GM21423 (cell line): ENCODE data around the gene HPS1.

Experiments used
- ATAC-seq: cut with Tn5 transposase; IDR thresholded peaks from one replicate; pipeline ENCODE4 v1.9.1; 2021; ENCODE audit warnings: mild to moderate bottlenecking, moderate library complexity; ENCODE audit not compliant: unreplicated experiment

Gene HPS1

DNA sequence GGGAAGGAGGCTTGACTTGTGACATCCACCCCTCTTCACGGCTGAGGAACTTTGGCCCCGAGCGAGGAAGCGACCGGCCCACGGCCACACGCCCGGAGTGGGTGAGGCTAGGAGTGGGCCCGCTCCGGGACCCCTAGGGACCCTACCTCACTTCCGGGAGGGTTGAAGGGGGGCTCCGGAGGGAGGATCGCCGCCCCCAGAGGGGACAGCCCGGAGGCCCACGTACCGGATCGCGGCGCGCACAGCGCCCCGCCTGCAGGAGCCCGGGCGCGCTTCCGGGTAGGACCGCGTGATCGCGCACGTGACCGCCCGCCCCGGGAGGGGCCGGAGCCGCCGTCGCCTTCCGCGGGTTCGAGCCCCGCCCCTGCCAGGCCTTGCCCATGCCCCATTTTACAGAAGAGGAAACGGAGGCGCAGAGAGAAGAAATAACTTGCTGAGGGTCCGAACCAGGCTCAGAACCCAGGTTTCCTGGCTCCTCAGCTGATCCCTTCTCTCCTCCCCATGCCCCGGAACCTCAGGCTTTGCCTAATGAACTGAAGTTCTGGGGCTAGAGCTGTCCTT is at the start of gene HPS1:
HPS1 (minus strand) TSS at position 275 of the 561 bp plus-strand sequence. CDS start 3,695 bp downstream, outside the sequence.
- ATAC-seq, result peak; percentile 86

- peak; percentile 43 for ATAC-seq
Observed at GRCh38 chr10:98492763-98493162, 46.0 kb upstream of the HPS1 start.

- no peak for ATAC-seq
Observed at GRCh38 chr10:98489561-98490481, 43.1 kb upstream of the HPS1 start.

GRCh38 chr10:98488669-98489430 is 42.1 kb upstream of the HPS1 start:
- no peak for ATAC-seq

DNA sequence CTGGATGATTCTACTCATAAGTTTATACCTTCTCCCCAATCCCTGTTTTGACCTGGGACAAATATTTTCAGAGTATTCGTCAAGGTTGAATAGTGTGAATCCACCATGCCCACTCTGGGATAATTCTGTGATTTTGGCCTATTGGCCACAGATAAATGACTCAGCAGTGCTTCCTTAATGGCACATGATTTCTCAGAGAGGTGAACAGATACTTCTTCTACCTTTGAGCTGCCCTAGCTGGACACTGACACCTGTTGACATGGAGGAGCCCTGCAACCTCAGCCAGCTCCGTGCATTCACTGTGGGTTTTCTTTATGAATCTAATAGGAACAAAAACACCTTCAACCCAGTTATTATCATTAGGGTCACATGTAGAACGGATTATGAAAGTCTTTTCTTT is 40.9 kb upstream of the HPS1 start:
- no peak for ATAC-seq

DNA sequence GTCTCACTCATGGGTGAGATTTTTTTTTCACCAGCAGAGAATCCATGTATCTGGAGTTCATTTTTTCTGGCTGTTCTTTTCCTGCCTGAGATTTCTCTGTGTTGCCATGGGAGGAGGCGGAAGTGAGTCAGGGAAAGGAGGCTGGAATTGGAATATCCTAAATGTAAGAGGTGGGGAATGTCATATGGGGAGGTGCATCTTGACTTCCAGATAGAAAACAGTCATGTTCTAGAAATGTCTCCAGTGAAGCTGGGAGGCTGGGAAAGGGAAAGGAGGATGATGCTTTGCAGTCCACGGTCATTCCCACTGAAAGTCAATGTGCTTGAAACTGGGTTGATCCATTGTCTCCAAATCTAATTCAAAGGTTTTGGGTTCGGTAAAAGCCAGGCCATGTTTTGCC is 39.7 kb upstream of the HPS1 start:
- ATAC-seq, result no peak

DNA sequence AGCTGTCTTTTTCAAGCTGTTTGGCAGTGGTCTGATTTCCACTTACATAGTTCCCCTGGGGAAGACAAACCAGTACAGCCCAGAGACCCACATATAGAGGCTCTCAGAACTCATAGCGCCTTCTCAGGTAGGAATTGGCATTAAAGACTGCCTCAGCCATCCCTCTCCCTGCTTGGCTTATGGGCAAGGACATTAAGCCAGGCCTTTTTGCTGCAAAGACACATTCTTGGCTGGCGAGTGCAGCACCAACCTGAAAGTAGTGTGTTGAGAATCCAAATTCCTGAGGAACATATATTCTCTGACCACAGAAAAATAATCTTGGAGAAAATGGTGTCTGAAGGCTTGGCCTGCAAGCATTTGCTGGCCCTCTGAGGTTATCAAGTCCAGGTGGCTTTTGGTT is 39.2 kb upstream of the HPS1 start:
- no peak for ATAC-seq

DNA sequence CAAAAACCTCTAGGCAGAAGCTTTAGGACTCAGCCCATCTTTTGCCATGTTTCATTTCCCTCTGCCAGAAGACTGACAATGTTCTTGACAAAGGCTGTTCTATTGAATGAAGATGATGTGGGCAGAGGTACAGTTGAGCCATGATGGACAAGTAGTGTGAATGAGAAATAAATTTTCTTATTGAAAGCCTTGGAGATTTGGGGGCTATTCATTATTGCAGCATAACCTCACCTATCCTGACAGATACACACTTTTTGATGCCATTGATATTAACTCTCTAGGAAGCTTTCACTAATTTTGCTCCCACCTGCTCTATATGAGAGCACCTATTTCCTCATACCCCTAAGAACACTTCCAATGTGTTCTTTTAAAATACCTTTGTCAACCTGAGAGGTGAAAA is 36.9 kb upstream of the HPS1 start:
- no peak for ATAC-seq

GRCh38 chr10:98482096-98482495 is 35.4 kb upstream of the HPS1 start:
- ATAC-seq, result no peak

- no peak for ATAC-seq
Observed at GRCh38 chr10:98481404-98481945, 34.7 kb upstream of the HPS1 start.

- ATAC-seq, result no peak
Observed at GRCh38 chr10:98478430-98479222, 31.9 kb upstream of the HPS1 start.

DNA sequence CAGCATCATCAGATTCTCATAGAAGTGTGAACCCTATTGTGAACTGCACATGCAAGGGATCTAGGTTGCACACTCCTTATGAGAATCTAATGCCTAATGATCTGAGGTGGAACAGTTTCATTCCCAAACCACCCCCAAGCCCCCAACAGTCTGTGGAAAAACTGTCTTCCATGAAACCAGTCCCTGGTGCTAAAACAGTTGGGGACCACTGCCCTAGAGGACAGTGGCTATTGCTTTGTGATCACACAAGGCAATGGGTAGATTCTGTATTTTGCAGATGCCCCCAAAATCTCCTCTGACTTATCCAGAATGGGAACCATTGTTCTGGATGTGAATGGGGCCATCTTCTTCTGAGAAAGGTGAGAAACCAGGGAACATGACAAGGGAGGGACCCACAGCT is 31.1 kb upstream of the HPS1 start:
- no peak for ATAC-seq

DNA sequence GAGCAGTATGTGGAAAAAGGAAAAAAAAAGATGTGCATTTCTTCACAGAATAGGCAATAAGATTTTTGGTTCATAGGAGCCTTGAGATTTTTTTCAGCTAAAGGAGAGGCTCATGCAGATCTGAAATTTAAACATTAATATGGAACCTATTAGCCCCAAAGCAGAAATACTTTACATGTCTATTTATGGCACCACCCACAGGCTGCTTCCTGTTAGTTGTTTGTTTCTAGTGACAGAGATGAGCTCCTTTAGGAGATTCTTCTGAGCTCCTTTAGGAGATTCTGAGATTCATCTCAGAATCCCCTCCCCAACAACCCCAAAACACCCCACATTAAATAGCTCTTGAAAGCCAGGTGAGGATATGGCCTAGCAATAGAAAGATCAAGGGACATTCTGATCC is 27.9 kb upstream of the HPS1 start:
- ATAC-seq, result peak; percentile 61

GRCh38 chr10:98472196-98472595 is 25.5 kb upstream of the HPS1 start:
- no peak for ATAC-seq

DNA sequence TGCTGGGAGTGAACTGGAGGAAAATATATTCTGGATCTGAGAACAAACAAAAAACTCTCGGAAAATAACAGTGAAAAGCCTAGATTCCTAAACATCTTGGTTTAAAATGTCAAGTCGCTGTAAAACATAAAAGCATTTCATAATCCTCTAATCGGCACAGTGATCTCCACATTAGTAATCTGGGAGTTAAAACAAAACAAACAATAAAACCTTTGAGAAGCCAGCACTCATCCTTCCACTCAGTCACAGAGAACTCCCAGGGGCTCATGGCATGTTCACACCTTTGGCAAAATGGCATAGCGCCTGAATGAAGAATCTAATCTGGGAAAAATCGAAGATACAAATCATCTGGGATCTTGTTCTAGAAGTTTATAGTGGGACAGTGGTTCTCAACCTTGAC is 24.1 kb upstream of the HPS1 start:
- no peak for ATAC-seq

GRCh38 chr10:98469001-98469931 is 22.5 kb upstream of the HPS1 start:
- no peak for ATAC-seq

DNA sequence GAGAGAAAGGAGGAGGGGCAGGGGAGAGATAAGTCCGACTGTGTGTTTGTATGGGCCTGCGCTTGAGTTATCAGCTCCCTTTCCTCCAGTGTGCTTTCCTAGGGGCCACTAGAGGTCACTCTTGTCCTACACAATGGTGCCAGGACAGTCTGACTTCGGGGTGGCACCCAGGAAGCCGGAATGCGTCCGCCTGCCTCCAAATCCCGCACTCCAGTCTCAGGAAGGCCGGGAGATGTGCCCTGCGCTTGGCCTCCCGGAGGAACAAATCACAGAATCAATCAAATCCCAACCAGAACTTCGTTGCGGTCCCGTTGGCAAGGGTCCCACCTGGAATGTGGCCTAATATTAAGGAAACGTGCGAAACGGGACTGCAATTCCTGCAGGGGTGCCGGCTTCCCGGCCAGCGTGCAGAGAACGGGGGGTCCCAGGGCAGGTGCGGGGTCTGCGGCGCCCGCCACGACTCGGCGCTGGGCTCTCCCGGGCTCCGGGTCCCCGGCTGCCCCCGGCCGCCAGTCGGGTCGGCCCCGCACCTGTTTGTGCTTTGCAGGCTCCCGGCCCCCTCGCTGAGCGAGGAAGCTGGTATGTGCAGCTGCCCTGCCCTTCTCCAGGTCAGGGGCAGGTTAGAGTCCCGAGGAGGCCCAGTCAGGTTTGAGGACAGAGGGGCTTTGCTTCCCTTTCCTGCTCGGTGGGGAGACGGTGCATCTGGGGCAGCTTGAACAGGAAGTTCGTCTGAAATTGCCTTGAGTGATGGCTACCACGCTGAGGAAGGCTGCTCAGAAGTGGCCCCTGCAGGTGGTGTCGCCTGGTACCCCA is 21.0 kb upstream of the HPS1 start:
- ATAC-seq, result peak; percentile 88

- no peak for ATAC-seq
Observed at GRCh38 chr10:98466861-98467505, 20.2 kb upstream of the HPS1 start.
